Stimulated activated naive B cell treated with anti-CD40 and anti-IgM and Interleukin-4, amounts not matched to agents 10 μg/mL and 1 μg/mL and 100 μg/mL, for 72 hours (primary cell): Measurements from ENCODE around the gene MRNIP.
"Not testable (repeated sequence)": the region's sequence is repeated elsewhere in the genome, so short reads cannot be mapped to it uniquely, and the experiment has no call there.

Source experiments
- ATAC-seq, 2 donors: fragments of 150-1000 bp; cut with Tn5 transposase; replicated peaks; 2 replicates each; pipeline ENCODE4 v1.10.0; 2021; ENCODE audit warnings: moderate library complexity in 1 of 2
- DNase-seq: peaks from one replicate; pipeline ENCODE4 v3.0.0; 2021
- H3K27ac Mint-ChIP-seq: one replicate; pipeline ENCODE4 v1.8.0; 2022; ENCODE audit warnings: mild to moderate bottlenecking, mixed read lengths
- H3K27me3 Mint-ChIP-seq, 2 donors: one replicate each; pipeline ENCODE4 v1.8.0; 2022; ENCODE audit warnings: mixed read lengths in 2 of 2
- H3K36me3 Mint-ChIP-seq, 2 donors: one replicate each; pipeline ENCODE4 v1.8.0; 2022; ENCODE audit warnings: mixed read lengths in 2 of 2, mild to moderate bottlenecking in 1 of 2
- H3K4me1 Mint-ChIP-seq, 2 donors: one replicate each; pipeline ENCODE4 v1.8.0; 2022; ENCODE audit warnings: mixed read lengths in 2 of 2, mild to moderate bottlenecking in 1 of 2
- H3K4me3 Mint-ChIP-seq, 2 donors: one replicate each; pipeline ENCODE4 v1.8.0; 2022; ENCODE audit warnings: mild to moderate bottlenecking in 2 of 2, mixed read lengths in 2 of 2, moderate library complexity in 1 of 2
- H3K9me3 Mint-ChIP-seq, 2 donors: one replicate each; pipeline ENCODE4 v1.8.0; 2022; ENCODE audit warnings: mixed read lengths in 2 of 2, mild to moderate bottlenecking in 1 of 2

Gene MRNIP

GRCh38 chr5:179858241-179858585 lies 404 bp downstream of the MRNIP start:
- H3K4me1 Mint-ChIP-seq: peaks cover 14 to 39% of the 10 kb centered on the region in 2 donors
- H3K4me3 Mint-ChIP-seq: peak overlapping the region; percentile 97 to 100
- H3K27me3 Mint-ChIP-seq: no peaks in the 10 kb centered on the region
- peak overlapping the region; percentile 96 for H3K27ac Mint-ChIP-seq
- no peaks in the 10 kb centered on the region for H3K9me3 Mint-ChIP-seq
- no peak for DNase-seq
- ATAC-seq: peak; percentile 62
- H3K36me3 Mint-ChIP-seq: peaks cover 12 to 13% of the 10 kb centered on the region in 2 donors

DNA sequence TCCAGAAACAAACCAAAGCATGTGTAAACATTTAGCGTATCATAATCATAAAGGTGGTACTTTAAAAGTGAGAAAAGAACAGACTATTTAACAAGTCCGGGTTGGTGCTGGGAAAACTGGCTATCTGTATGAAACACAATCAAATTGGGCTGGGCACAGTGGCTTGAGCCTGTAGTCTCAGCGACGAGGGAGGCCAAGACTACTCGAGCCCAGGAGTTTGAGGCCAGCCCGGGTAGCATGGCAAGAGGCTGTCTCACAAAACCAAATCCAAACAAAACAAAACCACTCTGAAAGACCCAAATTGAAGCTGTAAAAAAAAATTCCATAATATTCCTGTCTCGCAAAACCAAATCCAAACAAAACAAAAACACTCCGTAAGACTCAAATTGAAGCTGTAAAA lies 4.3 kb downstream of the MRNIP start:
- Mint-ChIP-seq H3K27ac (no peak overlapping the region), H3K27me3 (no peaks in the 10 kb centered on the region), H3K36me3 (peaks cover 8 to 14% of the 10 kb centered on the region in 2 donors), H3K9me3 (no peaks in the 10 kb centered on the region), H3K4me1 (peaks cover 21 to 48% of the 10 kb centered on the region in 2 donors), H3K4me3 (no peak overlapping the region)
- ATAC-seq: no peak
- DNase-seq: no peak

DNA sequence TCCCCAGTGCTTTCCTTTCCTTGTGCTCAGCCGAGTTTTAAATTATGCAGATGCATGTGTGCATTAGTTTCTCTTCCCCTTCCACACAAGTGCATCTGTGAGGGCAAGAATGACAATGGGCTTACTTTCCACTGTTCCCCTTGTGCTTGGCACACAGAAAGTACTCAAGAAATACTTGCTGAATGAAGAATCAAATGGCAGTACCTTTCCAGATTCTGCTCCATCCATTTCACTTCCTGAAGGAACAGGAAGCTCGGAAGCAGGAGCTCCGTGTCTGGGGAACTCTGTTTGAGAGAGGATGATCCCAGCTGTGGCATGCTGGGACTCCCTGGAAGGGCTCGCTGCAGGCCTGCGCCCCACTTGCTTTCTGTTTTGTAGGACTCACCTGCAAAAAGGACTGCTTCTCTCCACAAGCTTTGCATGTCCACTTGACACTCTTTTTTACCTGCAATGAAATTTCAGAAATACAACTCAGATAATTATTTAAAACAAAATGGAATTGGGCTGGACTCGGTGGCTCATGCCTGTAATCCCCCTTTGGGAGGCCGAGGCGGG lies 5.5 kb downstream of the MRNIP start:
- Mint-ChIP-seq H3K4me3 (peak overlapping the region; percentile 39 to 52), H3K27me3 (no peaks in the 10 kb centered on the region), H3K9me3 (no peaks in the 10 kb centered on the region), H3K4me1 (peaks cover 20 to 41% of the 10 kb centered on the region in 2 donors), H3K36me3 (peaks cover 8 to 11% of the 10 kb centered on the region in 2 donors), H3K27ac (peak overlapping the region; percentile 89)
- ATAC-seq (peak; percentile 99), DNase-seq (peak; percentile 50)

DNA sequence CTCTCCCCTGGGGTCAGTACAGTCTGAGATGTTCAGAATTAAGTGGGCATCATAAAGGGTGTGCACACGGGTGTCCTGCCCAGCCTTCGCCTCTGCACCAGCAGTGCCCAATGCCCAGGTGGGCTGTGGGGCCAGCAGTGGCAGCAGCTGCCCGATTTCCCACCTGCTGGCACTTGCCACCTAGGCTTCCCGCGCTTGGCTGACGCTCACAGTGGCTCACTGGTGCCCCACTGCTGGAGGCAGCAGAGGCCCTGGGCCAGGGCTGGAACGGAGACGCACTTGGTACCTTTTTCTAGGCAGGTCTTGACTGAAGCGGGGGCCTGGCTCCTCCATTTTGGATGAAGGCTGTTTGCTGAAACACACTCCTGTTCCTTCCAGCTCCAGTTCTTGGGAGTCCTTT lies 17.0 kb downstream of the MRNIP start:
- DNase-seq (no peak), ATAC-seq (no peak)
- Mint-ChIP-seq H3K4me3 (no peak overlapping the region), H3K27me3 (no peaks in the 10 kb centered on the region), H3K9me3 (peaks cover 3 to 4% of the 10 kb centered on the region in 2 donors), H3K4me1 (peaks cover 3 to 5% of the 10 kb centered on the region in 2 donors), H3K36me3 (peaks cover 48 to 58% of the 10 kb centered on the region in 2 donors), H3K27ac (peak overlapping the region; percentile 15)

DNA sequence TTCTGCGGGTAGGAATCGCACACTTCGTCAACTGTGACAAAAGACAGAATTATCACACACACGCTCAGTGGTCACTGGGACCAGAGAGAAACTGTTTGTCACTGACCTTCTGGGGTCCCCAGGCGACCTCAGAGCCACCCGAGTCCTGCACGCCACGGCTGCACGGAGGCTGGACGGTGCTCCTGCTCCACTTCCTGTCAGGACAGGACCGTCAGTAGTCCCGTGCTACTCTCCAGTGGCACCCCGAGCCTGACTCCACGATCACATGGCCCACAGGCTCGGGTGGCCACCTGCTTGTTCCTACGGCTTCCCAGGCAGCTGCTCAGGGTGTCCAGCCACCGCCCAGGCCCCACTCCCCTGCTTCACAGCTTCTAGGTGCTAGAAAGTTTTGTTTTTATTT lies 17.9 kb downstream of the MRNIP start:
- no peak for ATAC-seq

GRCh38 chr5:179840321-179840720 lies 18.3 kb downstream of the MRNIP start:
- DNase-seq: no peak
- peak overlapping the region; percentile 68 for H3K27ac Mint-ChIP-seq
- H3K27me3 Mint-ChIP-seq: no peaks in the 10 kb centered on the region
- peaks cover 12 to 18% of the 10 kb centered on the region in 2 donors for H3K4me1 Mint-ChIP-seq
- no peak overlapping the region for H3K4me3 Mint-ChIP-seq
- ATAC-seq: no peak
- peaks cover 47 to 58% of the 10 kb centered on the region in 2 donors for H3K36me3 Mint-ChIP-seq
- peaks cover 3 to 4% of the 10 kb centered on the region in 2 donors for H3K9me3 Mint-ChIP-seq

More for the DNA sequence above, 17.9 kb downstream of the MRNIP start:
- Mint-ChIP-seq H3K27ac (no peak overlapping the region), H3K27me3 (no peaks in the 10 kb centered on the region), H3K9me3 (peaks cover 3 to 4% of the 10 kb centered on the region in 2 donors), H3K36me3 (peaks cover 50 to 58% of the 10 kb centered on the region in 2 donors), H3K4me3 (no peak overlapping the region), H3K4me1 (peaks cover 11 to 14% of the 10 kb centered on the region in 2 donors)
- DNase-seq: no peak

GRCh38 chr5:179839328-179840256 lies 19.0 kb downstream of the MRNIP start:
- no peak for DNase-seq
- H3K36me3 Mint-ChIP-seq: peaks cover 46 to 54% of the 10 kb centered on the region in 2 donors

DNA sequence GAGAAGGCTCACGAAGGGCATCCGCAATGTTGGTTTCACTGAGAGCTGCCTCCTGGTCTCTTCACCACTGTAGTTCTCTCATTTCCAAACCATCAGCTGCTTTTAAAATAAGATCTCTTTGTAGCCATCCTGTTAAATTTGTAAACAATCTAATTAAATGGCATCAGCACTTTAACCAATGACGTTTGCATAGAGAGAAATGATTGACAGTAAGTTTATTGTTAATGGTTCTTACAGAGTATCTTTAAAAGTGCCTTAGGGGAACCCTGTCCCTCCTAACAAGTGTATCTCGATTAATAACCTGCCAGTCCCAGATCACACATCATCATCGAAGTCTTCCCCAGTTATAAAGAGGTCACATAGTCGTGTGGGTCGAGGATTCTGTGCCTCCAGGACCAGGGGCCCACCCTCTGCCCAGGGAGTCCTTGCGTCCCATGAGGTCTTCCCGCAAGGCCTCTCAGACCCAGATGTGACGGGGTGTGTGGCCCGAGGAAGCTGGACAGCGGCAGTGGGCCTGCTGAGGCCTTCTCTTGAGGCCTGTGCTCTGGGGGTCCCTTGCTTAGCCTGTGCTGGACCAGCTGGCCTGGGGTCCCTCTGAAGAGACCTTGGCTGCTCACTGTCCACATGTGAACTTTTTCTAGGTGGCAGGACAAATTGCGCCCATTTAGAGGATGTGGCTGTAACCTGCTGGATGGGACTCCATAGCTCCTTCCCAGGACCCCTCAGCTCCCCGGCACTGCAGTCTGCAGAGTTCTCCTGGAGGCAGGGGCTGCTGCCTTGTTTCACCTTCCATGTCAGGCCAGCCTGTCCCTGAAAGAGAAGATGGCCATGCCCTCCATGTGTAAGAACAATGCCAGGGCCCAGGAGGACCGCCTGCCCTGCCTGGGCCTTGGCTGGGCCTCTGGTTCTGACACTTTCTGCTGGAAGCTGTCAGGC lies 21.3 kb downstream of the MRNIP start:
- ATAC-seq: no peak
- no peak for DNase-seq
- Mint-ChIP-seq H3K4me3 (peak overlapping the region in 1 of 2 donors; percentile 63), H3K4me1 (peaks cover 16 to 27% of the 10 kb centered on the region in 2 donors), H3K27me3 (no peaks in the 10 kb centered on the region), H3K27ac (peak overlapping the region; percentile 91), H3K36me3 (peaks cover 57% of the 10 kb centered on the region in 2 donors), H3K9me3 (no peaks in the 10 kb centered on the region)

More at GRCh38 chr5:179839328-179840256, 19.0 kb downstream of the MRNIP start:
- Mint-ChIP-seq H3K4me1 (peaks cover 13 to 21% of the 10 kb centered on the region in 2 donors), H3K27me3 (no peaks in the 10 kb centered on the region), H3K9me3 (no peaks in the 10 kb centered on the region), H3K4me3 (no peak overlapping the region), H3K27ac (peak overlapping the region; percentile 68)
- no peak for ATAC-seq

- ATAC-seq (peak; percentile 88 to 93), DNase-seq (no peak)
- Mint-ChIP-seq H3K36me3 (peaks cover 58 to 61% of the 10 kb centered on the region in 2 donors), H3K4me3 (peak overlapping the region; percentile 17 to 63), H3K4me1 (peaks cover 18 to 32% of the 10 kb centered on the region in 2 donors), H3K9me3 (no peaks in the 10 kb centered on the region), H3K27ac (peak overlapping the region; percentile 91), H3K27me3 (no peaks in the 10 kb centered on the region)
These were observed 22.2 kb downstream of the MRNIP start for GRCh38 chr5:179836225-179837019.

DNA sequence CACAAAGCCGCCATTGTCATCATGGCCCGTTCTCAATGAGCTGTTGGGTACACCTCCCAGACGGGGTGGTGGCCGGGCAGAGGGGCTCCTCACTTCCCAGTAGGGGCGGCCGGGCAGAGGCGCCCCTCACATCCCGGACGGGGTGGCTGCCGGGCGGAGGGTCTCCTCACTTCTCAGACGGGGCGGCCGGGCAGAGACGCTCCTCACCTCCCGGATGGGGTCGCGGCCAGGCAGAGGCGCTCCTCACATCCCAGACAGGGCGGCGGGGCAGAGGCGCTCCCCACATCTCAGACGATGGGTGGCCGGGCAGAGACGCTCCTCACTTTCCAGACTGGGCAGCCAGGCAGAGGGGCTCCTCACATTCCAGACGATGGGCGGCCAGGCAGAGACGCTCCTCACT lies 23.7 kb downstream of the MRNIP start:
- ATAC-seq, H3K9me3 Mint-ChIP-seq, DNase-seq, H3K4me3 Mint-ChIP-seq, H3K27ac Mint-ChIP-seq, H3K27me3 Mint-ChIP-seq: not testable (repeated sequence)
- Mint-ChIP-seq H3K36me3 (peaks cover 61 to 62% of the 10 kb centered on the region in 2 donors), H3K4me1 (peaks cover 21 to 33% of the 10 kb centered on the region in 2 donors)

DNA sequence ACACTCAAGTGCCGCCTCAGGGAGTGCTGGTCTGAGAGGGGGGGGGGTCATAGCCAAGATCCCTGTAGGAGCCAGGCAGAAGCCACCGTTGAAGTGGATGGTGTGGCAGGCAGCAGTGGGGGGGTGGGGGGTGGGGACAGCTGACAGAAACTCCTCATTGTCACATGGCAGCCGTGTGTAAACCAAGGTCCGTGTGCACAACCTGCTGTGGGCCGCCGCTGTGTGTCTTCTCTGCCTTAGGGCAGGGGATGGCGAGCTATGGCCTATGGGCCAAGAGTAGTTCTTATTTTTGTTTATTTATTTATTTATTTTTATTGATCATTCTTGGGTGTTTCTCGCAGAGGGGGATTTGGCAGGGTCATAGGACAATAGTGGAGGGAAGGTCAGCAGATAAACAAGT lies 24.5 kb downstream of the MRNIP start:
- Mint-ChIP-seq H3K27ac (no peak overlapping the region), H3K4me3 (no peak overlapping the region), H3K4me1 (peaks cover 23 to 41% of the 10 kb centered on the region in 2 donors), H3K27me3 (no peaks in the 10 kb centered on the region), H3K9me3 (no peaks in the 10 kb centered on the region), H3K36me3 (peaks cover 63 to 65% of the 10 kb centered on the region in 2 donors)
- DNase-seq (no peak), ATAC-seq (no peak)

DNA sequence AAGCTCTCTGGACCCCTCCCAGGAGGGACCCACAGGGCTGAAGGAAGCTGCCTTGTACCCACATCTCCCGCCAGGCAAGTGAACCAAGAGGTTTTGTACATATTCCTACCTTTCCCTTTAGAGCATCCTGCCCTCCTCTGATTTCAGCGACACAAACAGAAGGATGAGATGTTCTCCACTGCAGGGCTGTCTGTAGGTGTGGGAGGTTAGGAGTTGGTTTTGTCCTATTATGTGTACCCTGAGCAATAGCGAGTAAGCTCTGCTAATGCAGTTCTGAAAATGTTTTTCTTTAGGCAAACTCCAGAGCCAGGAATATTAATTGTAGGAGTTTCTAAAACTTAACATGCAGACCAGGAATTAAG lies 24.9 kb downstream of the MRNIP start:
- peaks cover 65 to 69% of the 10 kb centered on the region in 2 donors for H3K36me3 Mint-ChIP-seq
- peaks cover 26 to 45% of the 10 kb centered on the region in 2 donors for H3K4me1 Mint-ChIP-seq
- peak overlapping the region; percentile 87 for H3K27ac Mint-ChIP-seq
- no peaks in the 10 kb centered on the region for H3K27me3 Mint-ChIP-seq
- no peak overlapping the region for H3K4me3 Mint-ChIP-seq
- H3K9me3 Mint-ChIP-seq: no peaks in the 10 kb centered on the region
- ATAC-seq (no peak), DNase-seq (no peak)

DNA sequence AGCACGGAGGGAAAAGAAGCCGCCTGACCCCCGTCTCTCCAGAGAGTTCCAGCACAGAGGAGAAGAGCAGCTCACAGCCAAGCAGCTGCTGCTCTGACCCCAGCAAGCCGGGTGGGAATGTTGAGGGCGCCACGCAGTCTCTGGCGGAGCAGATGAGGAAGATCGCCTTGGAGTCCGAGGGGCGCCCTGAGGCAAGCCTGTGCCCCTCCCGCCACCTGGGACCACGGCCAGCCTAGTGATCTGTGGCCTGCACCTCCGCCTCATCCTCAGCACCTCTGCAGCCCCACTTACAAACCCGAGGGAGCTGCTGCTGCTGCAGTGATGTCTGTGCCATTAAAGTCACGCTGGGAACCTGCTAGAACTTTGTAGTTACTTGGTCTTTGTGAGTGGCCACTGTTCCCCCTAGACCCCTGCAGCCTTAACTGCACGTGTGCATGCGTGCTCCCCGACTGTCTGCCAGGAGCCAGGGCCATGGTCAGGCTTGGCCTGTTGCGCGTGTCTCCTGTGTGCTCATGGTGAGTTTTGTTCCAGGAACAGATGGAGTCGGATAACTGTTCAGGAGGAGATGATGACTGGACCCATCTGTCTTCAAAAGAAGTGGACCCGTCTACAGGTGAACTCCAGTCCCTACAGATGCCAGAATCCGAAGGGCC lies 25.4 kb downstream of the MRNIP start:
- ATAC-seq: no peak
- no peak for DNase-seq
- H3K4me3 Mint-ChIP-seq: no peak overlapping the region
- H3K9me3 Mint-ChIP-seq: no peaks in the 10 kb centered on the region
- H3K4me1 Mint-ChIP-seq: peaks cover 26 to 47% of the 10 kb centered on the region in 2 donors
- peaks cover 67 to 73% of the 10 kb centered on the region in 2 donors for H3K36me3 Mint-ChIP-seq
- no peaks in the 10 kb centered on the region for H3K27me3 Mint-ChIP-seq
- peak overlapping the region; percentile 87 for H3K27ac Mint-ChIP-seq
